Fibroblast of skin of left biceps (primary cell): ENCODE measurements around the gene PPP1CB.
"Not testable (repeated sequence)": the region's sequence is repeated elsewhere in the genome, so short reads cannot be mapped to it uniquely, and the experiment has no call there.

Experiments
- DNase-seq, 2 experiments: peaks; one replicate each; pipeline ENCODE4 v3.0.0-alpha.2; 2013; ENCODE audit warnings: low read depth in 2 of 2

The PPP1CB gene

GRCh38 chr2:28778392-28778791 lies 26.8 kb downstream of the PPP1CB start:
- no peak for DNase-seq

GRCh38 chr2:28779001-28779400 lies 27.4 kb downstream of the PPP1CB start:
- no peak for DNase-seq

GRCh38 chr2:28780496-28780895 lies 28.9 kb downstream of the PPP1CB start:
- no peak for DNase-seq

GRCh38 chr2:28782423-28782822 lies 30.8 kb downstream of the PPP1CB start:
- no peak for DNase-seq

- not testable (repeated sequence) for DNase-seq
Observed at GRCh38 chr2:28784570-28784969, 32.9 kb downstream of the PPP1CB start.

- no peak for DNase-seq
Observed at GRCh38 chr2:28796620-28797019, 45.0 kb downstream of the PPP1CB start.

- DNase-seq, result no peak
Observed at GRCh38 chr2:28801726-28802125, 50.1 kb downstream of the PPP1CB start.

GRCh38 chr2:28802975-28803429 lies 51.4 kb downstream of the PPP1CB start:
- peak in 1 of 2 experiments; percentile 5 for DNase-seq

GRCh38 chr2:28809927-28810326 lies 58.3 kb downstream of the PPP1CB start:
- DNase-seq, result no peak

GRCh38 chr2:28810384-28811285 lies 59.0 kb downstream of the PPP1CB start, which contains the start of gene SPDYA:
SPDYA (plus strand) TSS chr2:28810834; CDS start chr2:28816015, 5,181 bp downstream.
- peak in 1 of 2 experiments; percentile 15 for DNase-seq

- no peak for DNase-seq
Observed at GRCh38 chr2:28818053-28818452, 66.4 kb downstream of the PPP1CB start.

- DNase-seq, result no peak
Observed at GRCh38 chr2:28821295-28821958, 69.8 kb downstream of the PPP1CB start.

- DNase-seq, result no peak
Observed at GRCh38 chr2:28822036-28822435, 70.4 kb downstream of the PPP1CB start.

- no peak for DNase-seq
Observed at GRCh38 chr2:28824207-28824606, 72.6 kb downstream of the PPP1CB start.

GRCh38 chr2:28824870-28825269 lies 73.2 kb downstream of the PPP1CB start:
- DNase-seq, result no peak

- no peak for DNase-seq
Observed at GRCh38 chr2:28828382-28828781, 76.8 kb downstream of the PPP1CB start.

GRCh38 chr2:28833740-28834470 lies 82.3 kb downstream of the PPP1CB start:
- DNase-seq, result no peak

- no peak for DNase-seq
Observed at GRCh38 chr2:28835781-28836180, 84.2 kb downstream of the PPP1CB start.

GRCh38 chr2:28838971-28839370 lies 87.3 kb downstream of the PPP1CB start:
- no peak for DNase-seq

- DNase-seq, result no peak
Observed at GRCh38 chr2:28842042-28842441, 90.4 kb downstream of the PPP1CB start.
